D721Med (cell line): ENCODE data around the gene CCDC146.
"Not testable (repeated sequence)": the region's sequence is repeated elsewhere in the genome, so short reads cannot be mapped to it uniquely, and the experiment has no call there.

ENCODE experiments used
- DNase-seq: peaks from one replicate; pipeline ENCODE4 v3.0.0; 2011; ENCODE audit warnings: low spot score; ENCODE audit not compliant: insufficient read length
- FAIRE-seq: peaks from 2 replicates; lab custom pipeline; 2011; peaks lifted over from hg19 to GRCh38; lab: Jason Lieb, UNC
- CTCF ChIP-seq: IDR thresholded peaks from 2 replicates; pipeline ENCODE4 v1.5.1; 2012; ENCODE audit warnings: mild to moderate bottlenecking, control low read depth; ENCODE audit not compliant: insufficient read depth; ENCODE audit errors: missing control alignments

CCDC146 gene

GRCh38 chr7:77112719-77113306 is 9.6 kb upstream of the CCDC146 start:
- peak; percentile 26 for TF ChIP-seq CTCF
- FAIRE-seq, result peak; percentile 94
- DNase-seq, result not testable (repeated sequence)

- FAIRE-seq, result not testable (repeated sequence)
These were observed 3.1 kb downstream of the CCDC146 start for GRCh38 chr7:77125486-77125885.

GRCh38 chr7:77127009-77127408 is 4.6 kb downstream of the CCDC146 start:
- FAIRE-seq, DNase-seq: not testable (repeated sequence)

More at GRCh38 chr7:77125486-77125885, 3.1 kb downstream of the CCDC146 start:
- DNase-seq, result not testable (repeated sequence)

GRCh38 chr7:77128582-77129410 is 6.4 kb downstream of the CCDC146 start:
- FAIRE-seq, DNase-seq: not testable (repeated sequence)

- DNase-seq, result not testable (repeated sequence)
These were observed 9.4 kb downstream of the CCDC146 start for GRCh38 chr7:77131781-77132180.

GRCh38 chr7:77138668-77139067 is 16.3 kb downstream of the CCDC146 start:
- FAIRE-seq, DNase-seq: not testable (repeated sequence)

More at GRCh38 chr7:77131781-77132180, 9.4 kb downstream of the CCDC146 start:
- not testable (repeated sequence) for FAIRE-seq

- FAIRE-seq, DNase-seq: not testable (repeated sequence)
These were observed 17.9 kb downstream of the CCDC146 start for GRCh38 chr7:77140291-77140690.

- DNase-seq, FAIRE-seq: not testable (repeated sequence)
These were observed 29.8 kb downstream of the CCDC146 start for GRCh38 chr7:77152232-77152631.

- FAIRE-seq, result not testable (repeated sequence)
These were observed 32.6 kb downstream of the CCDC146 start for GRCh38 chr7:77154917-77155464.

GRCh38 chr7:77155601-77156377 is 33.4 kb downstream of the CCDC146 start:
- not testable (repeated sequence) for DNase-seq, FAIRE-seq

More at GRCh38 chr7:77154917-77155464, 32.6 kb downstream of the CCDC146 start:
- not testable (repeated sequence) for DNase-seq

GRCh38 chr7:77157034-77157433 is 34.6 kb downstream of the CCDC146 start:
- FAIRE-seq, result not testable (repeated sequence)

GRCh38 chr7:77157446-77157845 is 35.0 kb downstream of the CCDC146 start:
- DNase-seq, result no peak
- no peak for FAIRE-seq
- no peak for TF ChIP-seq CTCF

More at GRCh38 chr7:77157034-77157433, 34.6 kb downstream of the CCDC146 start:
- not testable (repeated sequence) for DNase-seq

GRCh38 chr7:77171073-77171472 is 48.7 kb downstream of the CCDC146 start:
- DNase-seq, FAIRE-seq: not testable (repeated sequence)

GRCh38 chr7:77172437-77173172 is 50.2 kb downstream of the CCDC146 start:
- FAIRE-seq, DNase-seq: not testable (repeated sequence)

GRCh38 chr7:77174418-77174817 is 52.0 kb downstream of the CCDC146 start:
- not testable (repeated sequence) for DNase-seq

More at GRCh38 chr7:77174418-77174817, 52.0 kb downstream of the CCDC146 start:
- FAIRE-seq, result not testable (repeated sequence)
